Measurements from ENCODE around the gene CDHR1.
"Not testable (repeated sequence)": the region's sequence is repeated elsewhere in the genome, so short reads cannot be mapped to it uniquely, and the experiment has no call there.

CDHR1 gene

DNA sequence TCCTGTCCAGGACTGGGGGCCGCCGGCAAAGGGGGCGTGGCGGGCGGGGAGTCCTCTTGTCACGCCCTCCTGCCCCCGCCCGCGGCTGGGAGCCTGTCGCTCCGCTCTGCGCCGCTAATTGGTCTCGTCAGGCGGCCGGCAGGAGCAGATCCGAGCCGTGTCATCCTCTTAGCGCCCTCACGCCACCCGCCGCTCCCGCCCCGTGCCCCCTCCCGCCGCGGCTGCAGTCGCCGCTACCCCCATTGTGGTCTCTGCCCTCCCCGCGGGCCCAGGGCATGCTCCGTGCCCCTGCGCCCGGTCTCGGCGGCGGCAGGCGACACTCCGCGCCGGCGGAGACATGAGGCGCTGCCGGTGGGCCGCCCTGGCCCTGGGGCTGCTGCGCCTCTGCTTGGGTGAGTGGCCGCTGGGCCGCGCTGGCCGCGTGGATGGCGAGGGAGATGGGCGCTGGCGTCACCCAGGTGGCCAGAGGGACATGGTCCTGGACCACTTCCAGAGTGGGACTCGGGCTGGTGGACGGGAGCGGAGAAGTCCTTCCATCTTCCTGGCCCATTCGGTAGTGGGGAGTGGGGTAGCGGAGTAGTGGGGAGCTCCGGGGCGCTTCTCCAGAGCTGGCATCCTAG is at the start of gene CDHR1:
Gene CDHR1, plus strand, starts transcription at position 114 of the 620 bp plus-strand sequence. Its CDS starts 224 bp downstream, at position 338.
- peak; percentile 20 for DNase-seq

DNA sequence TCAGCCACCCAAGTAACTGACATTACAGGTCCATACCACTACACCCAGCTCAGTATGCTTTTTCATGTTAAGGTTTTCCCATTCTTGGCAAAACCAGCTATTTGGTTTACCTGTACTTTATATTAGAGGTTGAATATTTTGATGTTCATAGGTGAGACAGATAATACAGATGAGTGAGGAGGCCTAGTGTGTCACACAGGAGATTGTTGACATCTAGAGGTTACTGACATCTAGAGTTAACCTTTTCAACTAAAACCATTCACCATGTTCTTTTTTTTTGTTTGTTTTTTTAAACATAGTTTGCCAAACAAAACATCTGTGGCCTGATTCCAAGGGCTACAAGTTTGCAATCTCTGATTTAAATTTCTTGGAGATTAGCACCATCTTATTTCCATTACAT is 47.0 kb upstream of the CDHR1 start:
- DNase-seq: no peak

DNA sequence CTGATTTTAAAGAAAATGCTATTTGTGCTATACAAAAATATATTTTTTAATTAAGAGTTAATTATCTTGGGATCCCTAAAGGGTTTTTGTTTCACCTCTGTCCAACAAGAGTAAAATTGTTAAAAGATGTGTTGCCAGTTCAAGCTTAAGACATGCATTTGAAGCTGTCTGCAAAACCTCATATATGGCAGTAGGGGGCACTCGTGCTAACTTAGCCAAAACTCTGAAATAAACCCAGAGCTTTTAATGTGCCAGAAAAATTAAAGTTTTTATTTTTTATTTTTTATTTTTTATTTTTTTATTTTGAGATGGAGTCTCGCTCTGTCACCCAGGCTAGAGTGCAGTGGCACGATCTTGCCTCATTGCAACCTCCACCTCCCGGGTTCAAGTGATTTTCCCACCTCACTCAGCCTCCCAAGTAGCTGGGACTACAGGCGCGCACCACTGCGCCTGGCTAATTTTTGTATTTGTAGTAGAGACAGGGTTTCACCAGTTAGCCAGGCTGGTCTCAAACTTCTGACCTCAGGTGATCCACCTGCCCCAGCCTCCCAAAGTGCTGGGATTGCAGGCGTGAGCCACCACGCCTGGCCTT is 46.2 kb upstream of the CDHR1 start:
- not testable (repeated sequence) for DNase-seq

DNA sequence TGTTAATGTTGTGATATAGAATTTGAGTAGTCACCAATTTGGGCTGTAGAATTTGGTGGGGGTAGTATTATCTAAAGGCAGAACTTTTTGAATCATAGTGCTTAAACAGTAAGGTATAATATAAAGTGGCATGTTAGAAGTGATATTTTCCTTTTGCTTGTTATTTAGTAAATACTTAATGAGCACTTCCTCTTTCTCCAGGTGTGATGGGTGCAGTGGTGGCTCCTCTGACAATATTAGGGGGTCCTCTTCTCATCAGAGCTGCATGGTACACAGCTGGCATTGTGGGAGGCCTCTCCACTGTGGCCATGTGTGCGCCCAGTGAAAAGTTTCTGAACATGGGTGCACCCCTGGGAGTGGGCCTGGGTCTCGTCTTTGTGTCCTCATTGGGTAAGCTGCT is 44.5 kb upstream of the CDHR1 start:
- no peak for DNase-seq

DNA sequence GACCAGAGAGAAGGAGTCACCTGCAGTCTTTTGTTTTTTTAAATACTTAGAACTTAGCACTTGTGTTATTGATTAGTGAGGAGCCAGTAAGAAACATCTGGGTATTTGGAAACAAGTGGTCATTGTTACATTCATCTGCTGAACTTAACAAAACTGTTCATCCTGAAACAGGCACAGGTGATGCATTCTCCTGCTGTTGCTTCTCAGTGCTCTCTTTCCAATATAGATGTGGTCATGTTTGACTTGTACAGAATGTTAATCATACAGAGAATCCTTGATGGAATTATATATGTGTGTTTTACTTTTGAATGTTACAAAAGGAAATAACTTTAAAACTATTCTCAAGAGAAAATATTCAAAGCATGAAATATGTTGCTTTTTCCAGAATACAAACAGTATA is 41.6 kb upstream of the CDHR1 start:
- no peak for DNase-seq

DNA sequence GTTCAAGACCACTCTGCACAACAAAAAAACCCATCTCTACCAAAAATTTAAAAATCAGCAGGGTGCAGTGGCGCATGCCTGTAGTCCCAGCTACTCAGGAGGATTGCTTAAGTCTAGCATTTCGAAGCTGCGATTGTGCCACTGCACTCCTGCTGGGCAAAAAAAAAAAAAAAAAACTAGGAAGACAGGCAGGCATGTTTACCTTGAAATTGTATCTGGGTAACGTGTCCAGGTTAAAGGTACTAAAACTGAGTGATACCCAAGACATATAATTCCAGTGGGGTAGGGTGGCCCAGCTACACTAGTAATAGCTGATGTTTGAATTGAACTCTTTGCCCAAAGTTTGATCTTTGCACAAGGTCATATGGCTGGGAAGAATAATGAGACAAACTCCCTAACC is 38.8 kb upstream of the CDHR1 start:
- DNase-seq: no peak

DNA sequence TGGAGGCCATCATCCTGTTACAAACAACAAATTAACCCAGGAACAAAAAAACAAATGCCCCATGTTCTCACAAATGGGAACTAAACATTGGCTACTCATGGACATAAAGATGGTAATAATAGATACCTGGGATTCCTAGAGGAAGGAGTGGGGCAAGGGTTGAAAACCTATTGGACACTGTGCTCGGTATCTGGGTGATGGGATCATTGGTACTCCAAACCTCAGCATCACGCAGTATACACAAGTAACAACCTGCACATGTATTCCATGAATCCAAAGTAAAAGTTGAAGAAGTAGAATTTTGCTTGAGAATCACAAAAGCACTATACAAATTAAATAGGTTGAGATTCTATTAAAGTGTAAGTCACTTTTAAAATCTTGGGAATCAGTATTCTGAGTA is 38.3 kb upstream of the CDHR1 start:
- DNase-seq: no peak

DNA sequence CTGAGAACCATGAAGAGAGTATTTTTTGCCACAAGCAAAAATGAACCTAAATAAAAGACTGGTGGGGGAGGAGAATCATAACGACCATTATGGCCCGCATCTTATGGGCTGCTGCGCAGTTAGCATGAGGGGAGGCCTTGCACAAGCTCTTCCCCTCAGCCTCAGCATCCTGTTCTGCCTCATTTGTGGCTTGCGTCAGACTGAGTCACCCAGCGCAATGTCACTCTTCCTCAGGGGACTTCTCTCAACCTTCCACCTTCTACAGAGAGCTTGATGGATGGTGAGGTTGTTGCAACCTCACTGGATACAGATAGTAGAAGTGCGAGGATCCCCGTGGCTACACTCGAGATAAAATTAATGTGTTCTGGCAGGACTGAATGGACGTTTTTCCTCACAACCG is 37.6 kb upstream of the CDHR1 start:
- no peak for DNase-seq

GRCh38 chr10:84158061-84158460 is 36.3 kb upstream of the CDHR1 start:
- no peak for DNase-seq

GRCh38 chr10:84158550-84158949 is 35.8 kb upstream of the CDHR1 start:
- no peak for DNase-seq

- DNase-seq: no peak
Measured at GRCh38 chr10:84159076-84159685, 35.2 kb upstream of the CDHR1 start.

GRCh38 chr10:84160663-84161362 is 33.5 kb upstream of the CDHR1 start:
- no peak for DNase-seq

DNA sequence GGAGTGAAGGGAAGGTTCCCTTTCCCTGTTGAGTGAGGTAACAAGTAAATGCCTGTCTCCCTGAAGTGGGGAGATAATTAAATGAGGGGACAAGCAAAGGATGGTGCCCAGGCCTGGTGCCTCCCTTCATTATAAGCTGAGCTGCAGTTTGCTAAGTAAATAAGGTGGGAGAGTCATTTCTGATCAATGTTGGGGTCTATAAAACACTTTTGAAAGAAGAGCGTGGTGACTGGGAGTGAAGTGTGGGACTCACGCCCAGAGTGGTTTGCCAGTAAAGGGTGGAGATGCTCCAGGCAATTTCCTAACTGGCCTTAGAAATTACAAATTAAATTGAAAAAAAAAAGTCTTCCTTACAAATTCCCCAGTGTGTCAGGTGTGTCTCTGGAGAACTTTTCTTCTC is 30.3 kb upstream of the CDHR1 start:
- no peak for DNase-seq

DNA sequence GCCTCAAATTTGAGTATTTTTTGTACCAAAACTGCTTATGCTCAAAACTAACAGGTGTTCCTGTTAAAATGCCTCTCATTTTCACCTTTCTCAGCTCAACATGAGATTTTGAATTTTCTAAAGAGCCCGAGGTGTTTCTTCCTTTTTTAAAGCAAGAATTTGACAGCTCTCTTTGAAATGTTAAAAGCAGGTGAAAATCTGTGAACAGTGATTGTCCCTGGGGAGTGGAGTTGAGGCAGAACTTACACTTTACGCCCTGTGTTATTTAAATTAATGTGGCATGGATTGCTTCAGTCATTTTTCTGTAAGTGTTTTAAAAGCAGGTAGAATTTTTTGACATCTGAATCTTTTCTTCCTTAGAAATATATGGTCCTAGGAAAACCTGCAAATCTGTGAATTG is 29.9 kb upstream of the CDHR1 start:
- DNase-seq: no peak

- no peak for DNase-seq
Measured at GRCh38 chr10:84166620-84167288, 27.6 kb upstream of the CDHR1 start.

DNA sequence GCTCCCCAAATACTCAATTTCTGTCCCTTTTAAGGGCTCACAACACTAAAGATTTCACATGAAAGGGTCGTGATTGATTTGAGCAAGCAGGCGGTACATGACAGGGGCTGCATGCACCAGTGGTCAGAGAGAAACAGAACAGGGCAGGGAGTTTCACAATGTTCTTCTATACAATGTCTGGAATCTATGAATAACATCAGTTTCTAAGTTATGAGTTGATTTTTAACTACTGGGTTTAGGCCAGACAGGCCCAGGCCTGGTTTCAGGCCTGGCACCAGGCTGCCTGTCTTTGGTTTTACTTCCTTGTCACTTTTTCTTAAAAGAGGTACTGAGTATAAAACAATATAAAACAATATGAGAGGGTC is 27.1 kb upstream of the CDHR1 start:
- not testable (repeated sequence) for DNase-seq

- DNase-seq: not testable (repeated sequence)
Measured at GRCh38 chr10:84168382-84168781, 26.0 kb upstream of the CDHR1 start.

DNA sequence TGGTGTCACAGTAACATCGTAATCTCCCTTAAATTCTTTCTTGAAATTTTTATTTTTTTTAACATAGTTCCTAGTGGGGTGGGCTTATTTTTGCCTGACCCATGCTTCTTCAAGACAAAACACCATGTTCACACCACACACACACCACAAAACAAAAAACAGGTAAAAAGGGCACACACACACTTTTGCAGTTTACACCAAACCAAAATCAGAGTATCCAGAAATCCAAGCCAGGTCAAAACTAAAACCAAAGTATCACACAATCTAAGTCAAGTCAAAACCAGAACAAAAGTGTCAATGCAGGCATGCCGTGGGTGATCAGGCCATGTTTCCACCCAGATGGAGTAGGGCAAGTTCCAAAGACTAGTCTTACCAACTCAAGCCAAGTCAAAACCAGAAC is 23.1 kb upstream of the CDHR1 start:
- not testable (repeated sequence) for DNase-seq

GRCh38 chr10:84171700-84172466 is 22.5 kb upstream of the CDHR1 start:
- not testable (repeated sequence) for DNase-seq

DNA sequence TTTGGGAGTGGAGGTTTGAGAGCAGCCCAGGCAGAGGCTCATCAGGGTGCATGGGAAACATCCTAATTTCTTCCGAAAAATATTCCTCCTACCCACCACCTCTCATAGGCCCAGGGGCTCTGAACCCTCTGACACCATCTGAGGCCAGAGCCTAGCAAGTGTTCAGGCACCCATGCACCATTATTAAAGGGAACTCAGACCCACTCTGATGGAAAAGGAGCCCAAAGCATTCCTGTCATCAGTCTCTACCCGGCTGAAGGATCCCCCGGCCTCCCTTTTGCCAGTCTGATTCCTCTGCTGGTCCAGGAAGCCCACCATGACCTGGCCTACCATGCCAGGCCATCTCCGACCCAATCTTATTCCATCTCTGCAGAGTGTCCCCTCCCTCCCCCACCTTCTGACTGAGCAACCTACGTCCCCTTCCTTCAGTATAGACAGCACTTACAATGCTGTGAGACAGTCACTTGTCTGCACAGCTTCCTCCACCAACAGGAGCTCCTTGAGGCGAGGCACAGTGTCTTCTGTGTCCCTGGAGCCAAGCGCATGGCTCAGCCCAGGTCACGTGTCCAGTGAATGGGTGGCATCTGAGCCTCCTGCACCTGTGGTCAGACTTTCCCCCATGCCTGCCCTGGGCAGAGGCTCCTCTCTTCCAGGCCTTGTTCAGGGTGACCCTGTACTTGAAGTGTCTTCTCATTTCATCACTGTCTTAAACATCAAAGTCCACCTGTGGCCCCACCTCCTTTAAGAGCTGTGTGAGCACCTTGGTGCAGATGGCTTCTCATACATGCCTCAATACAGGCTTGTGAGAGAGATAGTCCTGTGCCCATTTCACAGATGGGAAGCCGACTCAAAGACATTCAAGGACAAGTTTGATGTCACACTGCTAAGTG is 21.6 kb upstream of the CDHR1 start:
- DNase-seq: no peak

GRCh38 chr10:84173501-84173929 is 20.8 kb upstream of the CDHR1 start, which contains the start of gene GPR15LG:
GPR15LG (plus strand) TSS chr10:84173801; CDS start chr10:84173852, 51 bp downstream.
- no peak for DNase-seq

All from COR-L47 (cell line).